DMS153 treated with DMSO at 0.1 percent for 48 hours (cell line): ENCODE results near the gene ARPC5.
A peak's percentile ranks its signal among the peaks of the same experiment; 100 is the strongest.

ENCODE experiments used
- DNase-seq: peaks from one replicate; lab custom pipeline; 2025; ENCODE audit not compliant: unreplicated experiment; lab: John Stamatoyannopoulos, UW

Gene ARPC5

GRCh38 chr1:183612407-183612806, 23.2 kb downstream of the ARPC5 start:
- DNase-seq = no peak

GRCh38 chr1:183611021-183611420, 24.6 kb downstream of the ARPC5 start:
- DNase-seq = no peak

- DNase-seq = peak; percentile 84
Measured at GRCh38 chr1:183609759-183610452, 25.7 kb downstream of the ARPC5 start.

GRCh38 chr1:183609313-183609712, 26.3 kb downstream of the ARPC5 start:
- DNase-seq = peak; percentile 36

- DNase-seq = no peak
Measured at GRCh38 chr1:183607322-183607980, 28.1 kb downstream of the ARPC5 start.

GRCh38 chr1:183605904-183606303, 29.7 kb downstream of the ARPC5 start:
- DNase-seq = no peak

GRCh38 chr1:183604815-183605214, 30.8 kb downstream of the ARPC5 start:
- DNase-seq = no peak

GRCh38 chr1:183604038-183604808, 31.4 kb downstream of the ARPC5 start:
- DNase-seq = no peak

GRCh38 chr1:183602510-183602909, 33.1 kb downstream of the ARPC5 start:
- no peak for DNase-seq

GRCh38 chr1:183600634-183601033, 34.9 kb downstream of the ARPC5 start:
- DNase-seq = no peak

- DNase-seq = no peak
Measured at GRCh38 chr1:183600136-183600535, 35.4 kb downstream of the ARPC5 start.

- no peak for DNase-seq
Measured at GRCh38 chr1:183598386-183598785, 37.2 kb downstream of the ARPC5 start.

GRCh38 chr1:183597656-183598347, 37.8 kb downstream of the ARPC5 start:
- no peak for DNase-seq

GRCh38 chr1:183596500-183596899, 39.1 kb downstream of the ARPC5 start:
- no peak for DNase-seq

- DNase-seq = no peak
Measured at GRCh38 chr1:183595537-183595936, 40.0 kb downstream of the ARPC5 start.

GRCh38 chr1:183593356-183593755, 42.2 kb downstream of the ARPC5 start:
- no peak for DNase-seq

GRCh38 chr1:183592733-183593132, 42.9 kb downstream of the ARPC5 start:
- no peak for DNase-seq

- DNase-seq = no peak
Measured at GRCh38 chr1:183590244-183591191, 45.1 kb downstream of the ARPC5 start, which contains the start of gene NCF2. Gene NCF2, minus strand, starts transcription at chr1:183590459. Its CDS starts 130 bp downstream, at chr1:183590329.

- no peak for DNase-seq
Measured at GRCh38 chr1:183589874-183590243, 45.7 kb downstream of the ARPC5 start.

- DNase-seq = no peak
Measured at GRCh38 chr1:183589384-183589783, 46.2 kb downstream of the ARPC5 start.
